ENCODE data around the gene SDS. TPM values are rescaled to one million over a fixed set of nuclear protein-coding genes. Genes with fewer than 3 reads are reported as not detected.

Gene SDS
- total RNA-seq, 1 experiment from 2014 or later = not detected

DNA sequence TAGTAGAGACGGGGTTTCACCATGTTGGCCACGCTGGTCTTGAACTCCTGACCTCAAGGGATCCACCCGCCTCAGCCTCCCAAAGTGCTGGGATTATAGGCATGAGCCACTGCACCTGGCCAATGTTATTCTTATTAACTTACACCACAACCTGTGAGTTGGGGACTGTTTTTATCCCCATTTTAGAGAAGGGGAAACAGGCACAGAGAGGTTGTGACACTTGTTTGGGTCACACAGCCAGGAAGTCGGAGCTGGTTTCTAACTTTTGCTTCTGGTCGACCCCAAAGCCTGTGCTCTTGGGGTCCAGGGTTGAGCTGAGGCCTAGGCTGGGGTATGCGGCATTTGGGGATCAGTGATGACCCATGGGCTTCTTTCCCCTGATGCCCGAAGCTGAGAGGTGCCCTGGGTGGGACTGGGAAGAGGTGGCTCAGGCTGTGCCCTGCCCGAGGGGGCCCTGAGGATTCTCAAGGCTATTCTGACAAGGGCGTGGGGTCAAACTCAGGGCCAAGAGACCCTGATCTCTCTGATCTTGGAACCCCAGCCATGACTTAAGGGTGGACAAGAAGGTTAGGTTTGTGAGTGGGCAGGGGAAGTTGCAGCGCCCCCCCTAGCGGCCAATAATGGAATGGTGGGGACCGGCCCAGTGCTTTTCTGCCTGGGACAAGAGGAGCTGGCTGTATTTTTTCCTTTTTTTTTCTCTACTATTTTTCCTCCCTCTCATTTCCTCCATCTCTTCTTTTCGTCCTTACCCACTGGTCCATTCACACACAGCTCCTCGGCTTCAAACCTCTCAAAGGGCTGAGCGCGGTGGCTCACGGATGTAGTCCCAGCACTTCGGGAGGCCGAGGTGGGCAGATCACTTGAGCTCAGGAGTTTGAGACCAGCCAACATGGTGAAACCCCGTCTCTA lies 21.5 kb upstream of the SDS start:
- ChIA-PET RAD21 (ENCODE audit: low non-redundant PET in 1 of 2, low total read pairs in 2 of 2, uncharacterized antibody in 2 of 2, unreplicated experiment in 2 of 2) (interaction anchor here in 1 of 2 experiments (1.2 kb wide), 1 partner anchor 90 kb away, joined by 5 read pairs; the partner anchor contains the start of gene SLC8B1), CTCF (interaction anchor here (0.6 to 1.5 kb wide), 23 partner anchors 9 to 525 kb away, joined by 3 to 16 read pairs (median 3); partner anchors contain the start of gene SLC8B1), POLR2A (interaction anchor here (0.9 kb wide), 1 partner anchor 90 kb away, joined by 4 read pairs; the partner anchor contains the start of gene SLC8B1)
- Histone ChIP-seq H3K79me2 (ENCODE audit: insufficient read depth, low read length) (peaks cover 6% of the 10 kb centered on the region; the same call in 1 of the 2 replicates), H3K9me2 (ENCODE audit: insufficient read depth) (no peaks in the 10 kb centered on the region), H3K9me3 (ENCODE audit: control insufficient read depth in 1 of 2, insufficient read depth in 1 of 2, low read depth in 1 of 2, low read length in 2 of 2) (no peaks in the 10 kb centered on the region), H3K4me2 (ENCODE audit: low read length) (no peak overlapping the region), H3K27ac (ENCODE audit: low read depth, low read length) (no peak overlapping the region), H3K4me1 (ENCODE audit: control insufficient read depth in 1 of 2, insufficient read depth in 2 of 2, low read length in 2 of 2) (peaks cover 5 to 24% of the 10 kb centered on the region in 2 experiments; a peak in 3 of 4 replicates), H3K27me3 (ENCODE audit: insufficient read depth, low read length) (no peaks in the 10 kb centered on the region), H2AFZ (ENCODE audit: low read depth, low read length, poor library complexity, severe bottlenecking) (no peak overlapping the region), H4K20me1 (ENCODE audit: insufficient read depth) (no peaks in the 10 kb centered on the region), H3K9ac (ENCODE audit: low read length) (no peak overlapping the region), H3K36me3 (ENCODE audit: control insufficient read depth in 1 of 2, insufficient read depth in 2 of 2, low read length in 2 of 2) (no peaks in the 10 kb centered on the region), H3K4me3 (replicated peaks in 1 of 2; ENCODE audit: low read depth in 1 of 2, low read length in 2 of 2) (no peak overlapping the region)
- TF ChIP-seq ZFX (IDR thresholded peaks at IDR 0.05) (no peak), RAD21 (IDR thresholded peaks at IDR 0.05; ENCODE audit: low read depth) (peak; percentile 82)
- TF ChIP-seq, protein P1, sequence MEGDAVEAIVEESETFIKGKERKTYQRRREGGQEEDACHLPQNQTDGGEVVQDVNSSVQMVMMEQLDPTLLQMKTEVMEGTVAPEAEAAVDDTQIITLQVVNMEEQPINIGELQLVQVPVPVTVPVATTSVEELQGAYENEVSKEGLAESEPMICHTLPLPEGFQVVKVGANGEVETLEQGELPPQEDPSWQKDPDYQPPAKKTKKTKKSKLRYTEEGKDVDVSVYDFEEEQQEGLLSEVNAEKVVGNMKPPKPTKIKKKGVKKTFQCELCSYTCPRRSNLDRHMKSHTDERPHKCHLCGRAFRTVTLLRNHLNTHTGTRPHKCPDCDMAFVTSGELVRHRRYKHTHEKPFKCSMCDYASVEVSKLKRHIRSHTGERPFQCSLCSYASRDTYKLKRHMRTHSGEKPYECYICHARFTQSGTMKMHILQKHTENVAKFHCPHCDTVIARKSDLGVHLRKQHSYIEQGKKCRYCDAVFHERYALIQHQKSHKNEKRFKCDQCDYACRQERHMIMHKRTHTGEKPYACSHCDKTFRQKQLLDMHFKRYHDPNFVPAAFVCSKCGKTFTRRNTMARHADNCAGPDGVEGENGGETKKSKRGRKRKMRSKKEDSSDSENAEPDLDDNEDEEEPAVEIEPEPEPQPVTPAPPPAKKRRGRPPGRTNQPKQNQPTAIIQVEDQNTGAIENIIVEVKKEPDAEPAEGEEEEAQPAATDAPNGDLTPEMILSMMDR (IDR thresholded peaks at IDR 0.05 in 2 of 3, conservative IDR thresholded peaks at IDR 0.05 in 1 of 3; ENCODE audit: borderline replicate concordance in 1 of 3, insufficient read depth in 1 of 3, low read depth in 2 of 3, low read length in 2 of 3) = peak; percentile 72 to 95 (median 89)
- DNase-seq (ENCODE audit: low read depth, low spot score) (no peak), ATAC-seq (peak; percentile 63)
- intact Hi-C loops (cut with micrococcal nuclease) = loop anchor here (2.0 kb wide), 2 partner anchors 112 to 228 kb away; no protein-coding TSS in a partner anchor
- no TSS peak for BruUV-seq (replicated peaks)

DNA sequence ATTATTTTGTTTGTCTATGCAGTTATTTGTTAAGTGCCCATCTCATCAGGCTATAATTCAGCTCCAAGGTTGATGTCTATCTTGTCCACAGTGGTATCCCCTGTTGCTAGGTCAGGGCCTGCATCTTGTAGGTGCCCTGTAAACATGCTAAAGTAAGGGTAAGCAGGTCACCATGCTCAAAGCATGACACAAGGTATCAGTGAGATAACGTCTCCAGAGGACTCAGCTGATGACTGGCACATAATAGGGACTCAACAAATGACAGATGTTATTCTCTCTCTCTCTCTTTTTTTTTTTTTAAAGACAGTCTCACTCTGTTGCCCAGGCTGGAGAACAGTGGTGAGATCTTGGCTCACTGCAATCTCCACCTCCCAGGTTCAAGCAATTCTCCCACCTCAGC lies 20.8 kb upstream of the SDS start:
- RAD21 ChIA-PET (ENCODE audit: low non-redundant PET in 1 of 2, low total read pairs in 2 of 2, uncharacterized antibody in 2 of 2, unreplicated experiment in 2 of 2) = interaction anchor here in 1 of 2 experiments (1.2 kb wide), 1 partner anchor 89 kb away, joined by 5 read pairs; the partner anchor contains the start of gene SLC8B1
- POLR2A ChIA-PET = no interaction called here
- no peak overlapping the region for H3K4me2 ChIP-seq (ENCODE audit: low read length)

More for the DNA sequence above, 20.8 kb upstream of the SDS start:
- Histone ChIP-seq H3K4me1 (ENCODE audit: control insufficient read depth in 1 of 2, insufficient read depth in 2 of 2, low read length in 2 of 2) (peaks cover 5 to 24% of the 10 kb centered on the region in 2 experiments; a peak in 3 of 4 replicates), H4K20me1 (ENCODE audit: insufficient read depth) (no peaks in the 10 kb centered on the region), H3K9ac (ENCODE audit: low read length) (no peak overlapping the region), H3K9me3 (ENCODE audit: control insufficient read depth in 1 of 2, insufficient read depth in 1 of 2, low read depth in 1 of 2, low read length in 2 of 2) (no peaks in the 10 kb centered on the region), H2AFZ (ENCODE audit: low read depth, low read length, poor library complexity, severe bottlenecking) (no peak overlapping the region), H3K36me3 (ENCODE audit: control insufficient read depth in 1 of 2, insufficient read depth in 2 of 2, low read length in 2 of 2) (no peaks in the 10 kb centered on the region), H3K27me3 (ENCODE audit: insufficient read depth, low read length) (no peaks in the 10 kb centered on the region), H3K27ac (ENCODE audit: low read depth, low read length) (no peak overlapping the region), H3K9me2 (ENCODE audit: insufficient read depth) (no peaks in the 10 kb centered on the region), H3K79me2 (ENCODE audit: insufficient read depth, low read length) (peaks cover 6% of the 10 kb centered on the region; the same call in 1 of the 2 replicates), H3K4me3 (replicated peaks in 1 of 2; ENCODE audit: low read depth in 1 of 2, low read length in 2 of 2) (no peak overlapping the region)
- intact Hi-C loops (cut with micrococcal nuclease) = loop anchor here (2.0 kb wide), 2 partner anchors 112 to 228 kb away; no protein-coding TSS in a partner anchor
- BruUV-seq (replicated peaks) = no TSS peak
- CTCF ChIA-PET = interaction anchor here (0.8 to 1.5 kb wide), 4 partner anchors 17 to 227 kb away, joined by 3 to 16 read pairs (median 6); no protein-coding TSS in a partner anchor
- ATAC-seq (no peak), DNase-seq (ENCODE audit: low read depth, low spot score) (no peak)
- no peak for TF ChIP-seq SRF (IDR thresholded peaks at IDR 0.05; ENCODE audit: low read depth)
- no peak for TF ChIP-seq EZH2phosphoT487 (IDR thresholded peaks at IDR 0.05; ENCODE audit: borderline replicate concordance)
- TF ChIP-seq, protein P2, sequence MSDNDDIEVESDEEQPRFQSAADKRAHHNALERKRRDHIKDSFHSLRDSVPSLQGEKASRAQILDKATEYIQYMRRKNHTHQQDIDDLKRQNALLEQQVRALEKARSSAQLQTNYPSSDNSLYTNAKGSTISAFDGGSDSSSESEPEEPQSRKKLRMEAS (IDR thresholded peaks at IDR 0.05) = no peak
- TF ChIP-seq RAD21 (IDR thresholded peaks at IDR 0.05; ENCODE audit: low read depth) = no peak
- TF ChIP-seq SP1 (IDR thresholded peaks at IDR 0.05; ENCODE audit: low read depth) = no peak

Measured in HCT116 (cell line).